Tibial nerve (tissue), 4 donors: ENCODE data around the gene MCRIP1. TPM values are rescaled to one million over a fixed set of nuclear protein-coding genes. Genes with fewer than 3 reads are reported as not detected.

Experiments used
- DNase-seq, 2 donors: peaks; one replicate each; pipeline ENCODE4 v3.0.0-alpha.2; 2019; ENCODE audit warnings: low spot score in 2 of 2
- H3K27ac ChIP-seq, 4 donors: fragments of 200-600 bp; sonication (generic) in 3 of 4; one replicate each; pipeline ENCODE4 v1.5.1; 2017 to 2019; ENCODE audit warnings: mild to moderate bottlenecking in 1 of 4
- H3K27me3 ChIP-seq, 2 donors: fragments of 200-600 bp; sonication (generic) in 1 of 2; one replicate each; pipeline versions ENCODE4 v1.5.1 to v1.6.0; 2017 to 2019
- H3K36me3 ChIP-seq, 3 donors: fragments of 200-600 bp; sonication (generic); one replicate each; pipeline ENCODE4 v1.5.1; 2018 to 2019
- H3K4me1 ChIP-seq, 4 donors: fragments of 200-600 bp; sonication (generic) in 3 of 4; one replicate each; pipeline ENCODE4 v1.5.1; 2017 to 2019
- H3K4me3 ChIP-seq, 4 donors: fragments of 200-600 bp; sonication (generic) in 3 of 4; one replicate each; pipeline ENCODE4 v1.5.1; 2017 to 2019; ENCODE audit warnings: mild to moderate bottlenecking in 1 of 4, moderate library complexity in 1 of 4
- H3K9me3 ChIP-seq, 4 donors: fragments of 200-600 bp; sonication (generic) in 3 of 4; one replicate each; pipeline ENCODE4 v1.5.1; 2017 to 2019
- EP300 ChIP-seq, 2 donors: sonication (generic); formaldehyde crosslinking; IDR thresholded peaks; one replicate each; pipeline ENCODE4 v1.6.1; 2017; ENCODE audit warnings: antibody characterized with exemption in 2 of 2, mild to moderate bottlenecking in 1 of 2
- POLR2A ChIP-seq, 2 donors: fragments of 450-650 bp; IDR thresholded peaks; one replicate each; pipeline ENCODE4 v1.6.1; 2017; ENCODE audit warnings: antibody characterized with exemption in 2 of 2, mild to moderate bottlenecking in 2 of 2, moderate library complexity in 2 of 2
- WGBS, 2 donors: methylation state at CpG; one replicate each; pipeline ENCODE4 v1.1.5; 2018; 5-methylcytosine and 5-hydroxymethylcytosine counted together
- total RNA-seq, 4 donors: library from RNA; depleted of rRNA; stranded (reverse); fragments of >200 nt; gene quantifications; one replicate each; pipeline ENCODE4 v1.1.0, GENCODE V29; 2016
- TF ChIP-seq, protein P1 (sequence below), 5 experiments: fragments of 200-600 bp in 3 of 5; fragments of 450-650 bp in 2 of 5; sonication (generic) in 3 of 5; IDR thresholded peaks; one replicate each; pipeline ENCODE4 v1.5.1; 2016 to 2019; ENCODE audit warnings: antibody characterized with exemption in 5 of 5, mild to moderate bottlenecking in 3 of 5, moderate library complexity in 2 of 5

The MCRIP1 gene
- total RNA-seq, 4 donors from 2014 or later, result 78.7 to 105 (median 92.5) TPM

DNA sequence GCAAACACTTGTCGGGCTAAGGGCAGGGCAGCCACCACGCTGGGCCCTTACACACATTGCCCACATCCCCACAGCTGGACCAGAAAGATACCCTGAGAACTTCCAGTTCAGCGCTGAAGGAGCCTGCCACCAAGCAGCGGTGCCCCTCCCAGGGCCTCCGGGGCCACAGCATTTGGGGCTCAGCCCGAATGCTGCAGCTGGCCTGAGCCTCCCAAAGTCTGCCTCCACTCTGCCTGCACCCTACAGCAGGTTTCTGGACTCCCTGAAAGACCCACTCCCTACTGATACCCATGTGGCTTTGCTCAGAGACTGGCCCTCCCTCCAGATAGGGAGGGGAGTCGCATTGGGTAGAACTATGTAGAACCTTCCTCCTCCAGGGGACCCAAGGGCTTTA, 1.5 kb downstream of the MCRIP1 start:
- H3K4me3 ChIP-seq, result peak overlapping the region in 1 of 4 donors; percentile 77
- peaks cover 0 to 6% (median 0%) of the 10 kb centered on the region in 3 donors for H3K36me3 ChIP-seq
- no peaks in the 10 kb centered on the region for H3K27me3 ChIP-seq
- peaks cover 0 to 57% (median 20%) of the 10 kb centered on the region in 4 donors for H3K4me1 ChIP-seq
- DNase-seq, result no peak
- 69 to 78% methylated on average over 6 to 7 of the region's 7 CpGs for WGBS, 2 donors
- TF ChIP-seq, protein P1, sequence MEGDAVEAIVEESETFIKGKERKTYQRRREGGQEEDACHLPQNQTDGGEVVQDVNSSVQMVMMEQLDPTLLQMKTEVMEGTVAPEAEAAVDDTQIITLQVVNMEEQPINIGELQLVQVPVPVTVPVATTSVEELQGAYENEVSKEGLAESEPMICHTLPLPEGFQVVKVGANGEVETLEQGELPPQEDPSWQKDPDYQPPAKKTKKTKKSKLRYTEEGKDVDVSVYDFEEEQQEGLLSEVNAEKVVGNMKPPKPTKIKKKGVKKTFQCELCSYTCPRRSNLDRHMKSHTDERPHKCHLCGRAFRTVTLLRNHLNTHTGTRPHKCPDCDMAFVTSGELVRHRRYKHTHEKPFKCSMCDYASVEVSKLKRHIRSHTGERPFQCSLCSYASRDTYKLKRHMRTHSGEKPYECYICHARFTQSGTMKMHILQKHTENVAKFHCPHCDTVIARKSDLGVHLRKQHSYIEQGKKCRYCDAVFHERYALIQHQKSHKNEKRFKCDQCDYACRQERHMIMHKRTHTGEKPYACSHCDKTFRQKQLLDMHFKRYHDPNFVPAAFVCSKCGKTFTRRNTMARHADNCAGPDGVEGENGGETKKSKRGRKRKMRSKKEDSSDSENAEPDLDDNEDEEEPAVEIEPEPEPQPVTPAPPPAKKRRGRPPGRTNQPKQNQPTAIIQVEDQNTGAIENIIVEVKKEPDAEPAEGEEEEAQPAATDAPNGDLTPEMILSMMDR (IDR thresholded peaks at IDR 0.05), result no peak
- TF ChIP-seq EP300 (IDR thresholded peaks at IDR 0.05), result no peak
- no peak for TF ChIP-seq POLR2A (IDR thresholded peaks at IDR 0.05)
- no peaks in the 10 kb centered on the region for H3K9me3 ChIP-seq
- H3K27ac ChIP-seq, result peak overlapping the region; percentile 79 to 97 (median 92)

DNA sequence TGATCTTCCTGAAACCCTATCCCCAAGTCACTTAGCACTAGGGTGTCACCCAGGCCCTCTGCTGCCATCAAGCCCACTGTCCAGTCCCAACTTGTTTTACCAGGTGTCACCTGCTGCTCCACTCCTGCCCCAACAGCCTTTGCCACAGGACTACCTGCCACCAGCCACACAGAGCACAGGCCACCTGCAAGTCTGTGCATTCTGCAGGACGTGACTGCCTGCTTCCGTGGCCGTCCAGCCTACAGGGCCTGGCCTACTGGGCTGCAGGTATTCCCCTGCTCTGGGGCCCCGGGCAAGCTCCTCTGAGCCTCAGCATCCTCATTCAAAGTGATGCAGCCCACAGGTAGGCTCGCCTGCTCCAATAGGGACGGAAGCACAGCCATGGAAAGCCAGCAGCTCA, 3.2 kb downstream of the MCRIP1 start:
- Histone ChIP-seq H3K36me3 (peaks cover 0 to 14% (median 0%) of the 10 kb centered on the region in 3 donors), H3K4me3 (no peak overlapping the region)
- 90% methylated on average over 6 of the region's 6 CpGs for WGBS, 2 donors

DNA sequence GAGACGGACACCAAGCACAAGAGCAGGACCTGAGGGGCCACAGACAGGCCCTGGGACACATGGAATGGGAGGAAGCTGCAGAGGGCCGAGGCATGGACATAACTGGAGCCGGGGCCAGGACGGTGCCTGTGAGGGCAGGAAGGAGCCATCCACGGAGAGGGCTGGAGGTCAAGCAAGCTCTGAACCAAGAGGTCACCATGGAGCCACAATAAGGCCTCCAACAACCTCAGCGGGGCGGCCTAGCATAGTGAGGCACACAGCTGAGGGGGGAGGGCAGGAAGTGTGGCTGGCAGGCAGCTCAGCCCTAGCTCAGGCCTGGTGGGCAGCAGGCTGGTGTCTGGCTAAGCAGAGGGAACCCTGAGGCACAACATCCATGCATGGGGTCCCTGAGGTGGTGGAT, 4.4 kb downstream of the MCRIP1 start:
- 42 to 65% methylated on average over 7 of the region's 7 CpGs for WGBS, 2 donors
- H3K4me1 ChIP-seq, result peaks cover 0 to 47% (median 15%) of the 10 kb centered on the region in 4 donors
- TF ChIP-seq POLR2A (IDR thresholded peaks at IDR 0.05) (no peak), EP300 (IDR thresholded peaks at IDR 0.05) (no peak)
- TF ChIP-seq, protein P1 (IDR thresholded peaks at IDR 0.05), result no peak

More for the DNA sequence above, 3.2 kb downstream of the MCRIP1 start:
- DNase-seq, result no peak
- H3K4me1 ChIP-seq, result peaks cover 0 to 57% (median 20%) of the 10 kb centered on the region in 4 donors
- no peaks in the 10 kb centered on the region for H3K27me3 ChIP-seq
- TF ChIP-seq, protein P1 (IDR thresholded peaks at IDR 0.05), result no peak
- TF ChIP-seq EP300 (IDR thresholded peaks at IDR 0.05) (no peak), POLR2A (IDR thresholded peaks at IDR 0.05) (no peak)
- no peaks in the 10 kb centered on the region for H3K9me3 ChIP-seq
- H3K27ac ChIP-seq, result peak overlapping the region in 1 of 4 donors; percentile 36

DNA sequence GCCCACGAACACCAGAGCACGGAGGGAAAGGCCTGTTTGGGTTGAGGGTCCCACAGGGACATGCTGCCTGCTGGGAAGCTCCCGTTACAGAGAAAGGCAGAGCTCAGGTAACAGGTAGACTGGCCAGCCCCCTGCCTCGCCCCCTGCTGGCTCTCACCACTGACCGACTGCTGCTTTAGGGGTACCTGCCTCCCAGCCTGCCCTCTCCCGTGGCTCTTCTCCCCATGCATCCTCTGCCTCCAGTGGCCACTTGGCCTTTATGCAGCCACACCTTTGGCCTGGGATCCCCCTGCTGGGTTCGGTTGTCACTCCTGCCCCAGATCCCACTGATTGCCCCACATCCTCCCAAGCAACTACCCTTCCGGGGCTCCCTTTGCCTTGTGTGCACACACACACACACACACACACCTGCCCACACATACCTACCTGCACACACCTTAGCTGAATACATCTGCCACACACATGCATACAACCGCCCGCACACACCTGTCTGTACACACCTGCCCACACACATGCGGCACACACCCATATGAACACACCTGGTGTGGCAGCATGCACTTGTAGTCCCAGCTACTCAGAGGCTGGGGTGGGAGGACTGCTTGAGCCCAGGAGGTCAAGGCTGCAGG, 7.1 kb downstream of the MCRIP1 start:
- no peaks in the 10 kb centered on the region for H3K27me3 ChIP-seq
- H3K4me3 ChIP-seq, result no peak overlapping the region
- WGBS, 2 donors, result 81 to 83% methylated on average over 11 of the region's 11 CpGs
- no peak for TF ChIP-seq EP300 (IDR thresholded peaks at IDR 0.05)
- TF ChIP-seq, protein P1 (IDR thresholded peaks at IDR 0.05), result no peak
- TF ChIP-seq POLR2A (IDR thresholded peaks at IDR 0.05), result no peak
- DNase-seq, result no peak
- H3K4me1 ChIP-seq, result peaks cover 0 to 55% (median 6%) of the 10 kb centered on the region in 4 donors
- peaks cover 0 to 52% (median 0%) of the 10 kb centered on the region in 3 donors for H3K36me3 ChIP-seq
- no peaks in the 10 kb centered on the region for H3K9me3 ChIP-seq
- H3K27ac ChIP-seq, result no peak overlapping the region

More for the DNA sequence above, 4.4 kb downstream of the MCRIP1 start:
- Histone ChIP-seq H3K4me3 (no peak overlapping the region), H3K27me3 (no peaks in the 10 kb centered on the region), H3K27ac (peak overlapping the region in 1 of 4 donors; percentile 36), H3K36me3 (peaks cover 0 to 26% (median 0%) of the 10 kb centered on the region in 3 donors), H3K9me3 (no peaks in the 10 kb centered on the region)
- no peak for DNase-seq

GRCh38 chr17:81824595-81824994, 8.5 kb downstream of the MCRIP1 start:
- Histone ChIP-seq H3K9me3 (no peaks in the 10 kb centered on the region), H3K4me1 (peaks cover 0 to 47% (median 6%) of the 10 kb centered on the region in 4 donors), H3K27ac (no peak overlapping the region), H3K4me3 (no peak overlapping the region), H3K27me3 (no peaks in the 10 kb centered on the region), H3K36me3 (peaks cover 0 to 47% (median 0%) of the 10 kb centered on the region in 3 donors)
- TF ChIP-seq POLR2A (IDR thresholded peaks at IDR 0.05) (no peak), EP300 (IDR thresholded peaks at IDR 0.05) (no peak)
- TF ChIP-seq, protein P1 (IDR thresholded peaks at IDR 0.05), result no peak
- no peak for DNase-seq
- 63 to 87% methylated on average over 5 to 9 of the region's 11 CpGs for WGBS, 2 donors
